GM12801 (cell line): Measurements from ENCODE around the gene CD109.

Experiments used
- TF ChIP-seq, protein P1 (sequence below): IDR thresholded peaks from one replicate; pipeline ENCODE4 v1.5.1; 2011; ENCODE audit warnings: control low read depth; ENCODE audit not compliant: insufficient read length; ENCODE audit errors: extremely low read depth

CD109 gene

DNA sequence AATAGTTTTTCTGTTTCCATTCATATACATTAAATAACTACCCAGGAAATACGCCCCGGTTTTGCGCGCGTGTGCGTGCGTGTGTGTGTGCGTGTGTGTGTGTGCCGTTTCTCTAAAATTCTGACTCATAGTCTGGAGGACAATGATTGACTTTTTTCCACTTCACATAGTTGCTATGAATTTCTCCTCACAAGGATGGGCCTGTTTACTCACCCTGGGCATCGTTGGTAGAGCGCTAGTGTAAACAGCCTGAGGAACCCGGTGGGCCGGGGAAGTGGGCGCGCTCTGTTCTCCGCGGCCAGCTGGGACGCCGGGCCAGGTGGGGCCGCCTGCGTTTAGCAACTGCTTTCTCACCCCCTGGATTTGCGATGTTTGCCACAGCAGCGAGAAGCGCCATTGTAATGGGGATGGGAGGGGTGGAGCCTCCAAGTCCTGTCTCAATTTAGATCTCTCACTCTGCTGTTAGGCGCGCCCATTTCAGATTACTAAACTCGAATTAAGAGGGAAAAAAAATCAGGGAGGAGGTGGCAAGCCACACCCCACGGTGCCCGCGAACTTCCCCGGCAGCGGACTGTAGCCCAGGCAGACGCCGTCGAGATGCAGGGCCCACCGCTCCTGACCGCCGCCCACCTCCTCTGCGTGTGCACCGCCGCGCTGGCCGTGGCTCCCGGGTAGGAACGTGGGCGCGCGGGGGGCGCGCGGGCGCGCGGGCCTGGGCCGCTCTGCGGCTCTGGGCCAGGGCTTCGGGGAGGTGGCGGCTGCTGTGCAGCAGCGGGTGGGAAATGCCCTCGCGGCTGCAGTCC is at the start of gene CD109:
CD109 (plus strand) TSS at position 585 of the 803 bp plus-strand sequence; CDS start at position 598, 13 bp downstream.
- TF ChIP-seq, protein P1, sequence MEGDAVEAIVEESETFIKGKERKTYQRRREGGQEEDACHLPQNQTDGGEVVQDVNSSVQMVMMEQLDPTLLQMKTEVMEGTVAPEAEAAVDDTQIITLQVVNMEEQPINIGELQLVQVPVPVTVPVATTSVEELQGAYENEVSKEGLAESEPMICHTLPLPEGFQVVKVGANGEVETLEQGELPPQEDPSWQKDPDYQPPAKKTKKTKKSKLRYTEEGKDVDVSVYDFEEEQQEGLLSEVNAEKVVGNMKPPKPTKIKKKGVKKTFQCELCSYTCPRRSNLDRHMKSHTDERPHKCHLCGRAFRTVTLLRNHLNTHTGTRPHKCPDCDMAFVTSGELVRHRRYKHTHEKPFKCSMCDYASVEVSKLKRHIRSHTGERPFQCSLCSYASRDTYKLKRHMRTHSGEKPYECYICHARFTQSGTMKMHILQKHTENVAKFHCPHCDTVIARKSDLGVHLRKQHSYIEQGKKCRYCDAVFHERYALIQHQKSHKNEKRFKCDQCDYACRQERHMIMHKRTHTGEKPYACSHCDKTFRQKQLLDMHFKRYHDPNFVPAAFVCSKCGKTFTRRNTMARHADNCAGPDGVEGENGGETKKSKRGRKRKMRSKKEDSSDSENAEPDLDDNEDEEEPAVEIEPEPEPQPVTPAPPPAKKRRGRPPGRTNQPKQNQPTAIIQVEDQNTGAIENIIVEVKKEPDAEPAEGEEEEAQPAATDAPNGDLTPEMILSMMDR, result no peak

DNA sequence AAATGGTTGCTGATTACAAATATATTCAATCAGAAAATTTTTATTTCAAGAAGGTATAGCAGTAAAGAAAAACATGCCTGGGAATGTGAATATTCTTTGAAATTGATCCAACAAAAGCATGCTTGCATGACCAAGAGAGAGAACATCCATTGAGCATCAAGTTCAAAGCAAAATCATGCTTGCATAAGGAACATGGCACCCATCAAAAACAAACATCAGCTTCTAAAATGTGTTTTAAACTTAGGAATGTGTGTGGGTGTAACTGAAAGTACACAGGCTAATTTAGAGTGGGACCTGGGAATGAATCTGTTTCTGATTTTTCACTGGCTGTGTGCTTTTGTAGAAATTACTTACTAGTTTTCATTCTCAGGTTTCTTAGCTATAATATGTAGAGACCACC is 47.8 kb upstream of the CD109 start:
- TF ChIP-seq, protein P1, result no peak

GRCh38 chr6:73649783-73650182 is 46.2 kb upstream of the CD109 start:
- TF ChIP-seq, protein P1, result no peak

- TF ChIP-seq, protein P1, result no peak
Observed at GRCh38 chr6:73652637-73653570, 43.1 kb upstream of the CD109 start.

- TF ChIP-seq, protein P1, result no peak
Observed at GRCh38 chr6:73653571-73654424, 42.2 kb upstream of the CD109 start, which contains the start of gene SLC17A5. Gene SLC17A5, minus strand, starts transcription at chr6:73653992. Its CDS starts 106 bp downstream, at chr6:73653886.

GRCh38 chr6:73655341-73655917 is 40.6 kb upstream of the CD109 start:
- TF ChIP-seq, protein P1, result no peak
